Stimulated activated CD4-positive, alpha-beta T cell treated with anti-CD3 and anti-CD28 coated beads, Interleukin-2, amount 100 ng/mL, for 48 hours (primary cell): Measurements from ENCODE around the gene NFILZ.
A peak's percentile ranks its signal among the peaks of the same experiment; 100 is the strongest.
"Not testable (repeated sequence)": the region's sequence is repeated elsewhere in the genome, so short reads cannot be mapped to it uniquely, and the experiment has no call there.

Experiments used
- DNase-seq, 2 donors: peaks; one replicate each; pipeline ENCODE4 v3.0.0-alpha.2; 2020

Gene NFILZ

DNA sequence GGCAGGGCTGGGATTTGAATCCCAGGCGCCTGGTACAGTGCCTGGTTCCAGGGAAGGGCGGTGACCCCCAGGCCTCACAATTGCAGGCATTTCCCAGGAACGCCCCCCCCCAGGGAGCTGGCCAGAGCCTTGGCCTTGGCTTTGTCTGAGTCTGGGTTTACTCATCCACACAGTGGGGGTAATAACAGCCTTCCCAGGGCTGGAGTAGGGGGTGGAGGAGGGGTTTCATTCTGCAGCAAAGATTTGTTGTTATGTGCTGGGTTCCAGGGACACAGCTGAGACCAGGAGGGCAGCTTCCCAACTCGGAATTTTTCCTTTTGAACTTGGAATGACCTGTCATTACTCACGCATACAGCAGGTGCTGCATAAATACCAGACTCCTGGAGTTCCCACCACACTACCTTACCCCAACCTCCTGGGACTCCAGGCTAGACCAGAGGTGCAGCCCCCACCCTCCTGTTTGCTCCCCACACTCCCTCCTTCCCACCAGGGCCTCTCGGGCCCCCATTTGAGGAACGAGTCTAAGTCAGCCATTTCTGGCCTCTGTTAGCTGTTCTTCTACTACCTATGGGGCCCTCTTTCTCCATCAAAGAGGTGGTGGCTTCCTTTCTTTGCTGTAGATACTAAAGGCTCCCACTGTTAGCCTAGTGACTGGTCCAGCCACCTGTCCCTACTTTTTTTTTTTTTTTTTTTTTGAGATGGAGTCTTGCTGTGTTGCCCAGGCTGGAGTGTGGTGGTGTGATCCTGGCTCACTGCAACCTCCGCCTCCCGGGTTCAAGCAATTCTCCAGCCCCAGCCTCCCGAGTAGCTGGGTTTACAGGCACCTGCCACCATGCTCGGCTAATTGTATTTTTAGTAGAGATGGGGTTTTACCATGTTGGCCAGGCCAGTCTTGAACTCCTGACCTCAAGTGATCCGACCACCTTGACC is 18.3 kb upstream of the NFILZ start:
- DNase-seq, result no peak

DNA sequence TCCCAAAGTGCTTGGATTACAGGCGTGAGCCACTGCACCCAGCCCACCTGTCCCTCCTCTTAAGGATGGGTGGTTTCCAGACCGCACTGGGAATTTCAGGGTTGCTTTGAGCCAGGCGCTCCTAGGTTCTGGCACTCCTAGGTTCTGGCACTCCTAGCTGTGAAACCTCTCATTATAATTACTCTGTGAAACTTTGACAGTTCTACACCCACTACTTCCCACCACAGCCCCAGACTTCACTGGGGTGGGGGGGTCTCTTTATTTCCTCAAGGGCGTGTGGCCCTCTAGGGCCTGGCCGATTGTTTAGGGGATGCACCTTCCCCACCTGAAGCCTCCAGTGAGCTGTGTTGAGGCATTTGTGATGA is 17.6 kb upstream of the NFILZ start:
- no peak for DNase-seq

DNA sequence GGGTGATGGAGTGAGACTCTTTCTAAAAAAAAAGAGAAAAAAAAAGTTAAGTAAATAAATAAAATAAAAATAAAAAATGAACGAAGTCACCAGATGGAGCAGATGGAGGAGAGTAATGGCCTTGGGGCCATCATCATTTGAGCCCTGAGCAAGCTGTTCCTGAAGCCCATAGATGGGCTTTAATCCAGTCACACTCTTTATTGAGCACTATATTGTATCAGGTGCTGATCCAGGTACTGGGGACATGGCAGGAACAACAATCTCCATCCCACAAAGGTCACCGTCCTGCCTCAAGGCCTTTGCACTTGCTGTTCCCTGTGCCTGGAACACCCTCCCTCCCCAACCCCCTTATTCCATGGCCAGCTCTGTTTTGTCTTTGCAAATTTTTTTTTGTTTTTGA is 16.0 kb upstream of the NFILZ start:
- no peak for DNase-seq

DNA sequence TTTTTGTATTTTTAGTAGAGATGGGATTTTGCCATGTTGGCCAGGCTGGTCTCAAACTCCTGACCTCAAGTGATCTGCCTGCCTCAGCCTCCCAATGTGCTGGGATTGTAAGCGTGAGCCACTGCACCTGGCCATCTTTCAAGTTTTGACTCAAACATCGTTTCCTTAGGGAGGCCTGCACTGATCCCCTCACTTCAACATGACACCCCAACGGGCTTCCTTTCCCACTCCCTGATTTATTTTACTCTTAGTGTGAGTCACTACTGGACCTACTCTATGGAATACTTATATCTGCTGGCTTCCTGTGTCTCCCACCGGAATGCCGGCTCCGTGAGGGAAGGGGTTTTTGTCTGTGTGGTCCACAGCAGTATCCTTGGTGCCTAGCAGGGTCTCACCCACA is 15.4 kb upstream of the NFILZ start:
- no peak for DNase-seq

DNA sequence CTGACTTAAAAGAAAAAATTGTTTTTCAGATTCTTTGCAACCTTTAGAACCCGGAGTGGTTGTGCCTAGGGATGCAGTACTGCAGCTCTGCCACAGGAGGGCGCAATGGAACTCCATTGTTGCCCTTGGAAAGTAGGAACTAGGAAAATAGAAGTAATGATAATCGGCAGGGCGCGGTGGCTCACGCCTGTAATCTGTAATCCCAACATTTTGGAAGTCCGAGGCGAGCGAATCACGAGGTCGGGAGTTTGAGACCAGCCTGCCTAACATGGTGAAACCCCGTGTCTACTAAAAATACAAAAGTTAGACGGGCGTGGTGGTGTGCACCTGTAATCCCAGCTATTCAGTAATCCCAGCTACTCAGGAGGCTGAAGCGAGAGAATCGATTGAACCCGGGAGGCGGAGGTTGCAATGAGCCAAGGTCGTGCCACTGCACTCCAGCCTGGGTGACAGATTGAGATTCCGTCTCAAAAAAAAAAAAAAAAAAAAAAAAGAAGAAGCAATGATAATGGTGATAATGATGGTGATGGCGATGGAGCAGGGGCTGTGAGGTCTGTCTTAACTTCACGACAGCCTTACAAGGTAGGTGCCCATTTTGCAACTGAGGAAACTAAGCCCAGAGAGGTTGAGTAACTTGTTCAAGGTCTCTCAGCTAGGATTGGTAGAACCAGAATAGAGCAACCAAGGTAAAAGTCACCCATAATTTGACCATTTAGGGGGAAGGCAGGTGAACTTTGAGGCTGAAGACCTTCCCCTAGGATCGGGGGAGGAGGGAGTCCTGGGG is 14.4 kb upstream of the NFILZ start:
- peak; percentile 52 to 58 for DNase-seq

DNA sequence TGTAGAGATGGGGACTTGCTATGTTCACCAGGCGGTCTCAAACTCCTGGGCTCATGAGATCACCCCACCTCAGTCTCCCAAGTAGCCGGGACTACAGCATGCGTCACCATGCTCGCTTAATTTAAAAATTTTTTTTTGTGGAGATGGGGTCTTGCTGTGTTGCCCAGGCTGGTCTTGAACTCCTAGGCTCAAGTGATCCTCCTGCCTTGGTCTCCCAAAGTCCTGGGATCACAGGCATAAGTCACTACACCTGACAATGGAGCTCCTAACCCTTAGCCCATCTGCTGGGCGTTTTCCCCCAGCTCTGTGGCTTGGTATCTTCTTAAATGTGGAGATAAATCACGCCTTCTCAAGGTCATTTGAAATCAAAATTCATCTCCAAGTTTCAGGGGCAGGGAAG is 13.6 kb upstream of the NFILZ start:
- no peak for DNase-seq

DNA sequence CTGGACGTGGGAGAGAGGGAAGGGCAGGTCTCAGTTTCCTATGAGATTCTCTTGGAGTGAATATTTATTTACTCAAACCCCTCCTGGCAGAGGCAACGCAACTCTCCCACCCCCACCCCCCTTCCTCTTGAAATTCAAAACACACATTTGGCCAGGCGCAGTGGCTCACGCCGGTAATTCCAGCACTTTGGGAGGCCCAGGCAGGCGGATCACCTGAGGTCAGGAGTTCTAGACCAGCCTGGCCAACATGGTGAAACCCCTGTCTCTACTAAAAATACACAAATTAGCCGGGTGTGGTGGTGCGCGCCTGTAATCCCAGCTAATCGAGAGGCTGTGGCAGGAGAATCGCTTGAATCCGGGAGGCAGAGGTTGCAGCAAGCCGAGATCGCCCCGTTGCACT is 13.1 kb upstream of the NFILZ start:
- DNase-seq, result not testable (repeated sequence)

DNA sequence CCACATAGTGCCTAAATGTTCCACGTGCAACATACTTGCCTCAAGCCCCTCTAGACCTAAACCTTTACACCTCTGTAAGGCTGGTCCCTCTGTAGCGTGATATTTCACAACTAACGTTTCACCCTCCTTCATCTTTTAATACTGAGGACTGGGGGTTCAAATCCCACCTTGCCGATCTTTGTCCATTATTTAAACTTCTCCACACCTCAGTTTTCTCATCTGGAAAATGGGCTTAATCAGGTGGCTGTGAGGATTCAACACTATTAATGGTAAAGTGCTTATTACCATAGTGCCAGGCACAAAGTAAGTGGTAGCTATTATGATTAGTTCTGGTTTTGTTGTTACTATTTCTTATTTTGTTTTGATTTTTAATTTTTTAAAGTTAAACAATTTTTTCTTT is 12.4 kb upstream of the NFILZ start:
- DNase-seq, result no peak

DNA sequence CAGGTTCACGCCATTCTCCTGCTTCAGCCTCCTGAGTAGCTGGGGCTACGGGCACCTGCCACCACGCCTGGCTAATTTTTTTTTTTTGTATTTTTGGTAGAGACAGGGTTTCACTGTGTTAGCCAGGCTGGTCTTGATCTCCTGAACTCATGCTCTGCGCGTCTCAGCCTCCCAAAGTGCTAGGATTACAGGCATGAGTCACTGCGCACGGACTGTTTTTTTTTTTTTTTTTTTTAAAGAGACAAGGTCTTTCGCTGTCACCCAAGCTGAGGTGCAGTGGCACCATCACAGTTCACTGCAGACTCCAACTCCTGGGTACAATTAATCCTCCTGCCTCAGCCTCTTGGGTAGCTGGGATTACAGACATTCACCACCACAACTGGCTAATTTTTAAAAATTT is 11.7 kb upstream of the NFILZ start:
- no peak for DNase-seq

DNA sequence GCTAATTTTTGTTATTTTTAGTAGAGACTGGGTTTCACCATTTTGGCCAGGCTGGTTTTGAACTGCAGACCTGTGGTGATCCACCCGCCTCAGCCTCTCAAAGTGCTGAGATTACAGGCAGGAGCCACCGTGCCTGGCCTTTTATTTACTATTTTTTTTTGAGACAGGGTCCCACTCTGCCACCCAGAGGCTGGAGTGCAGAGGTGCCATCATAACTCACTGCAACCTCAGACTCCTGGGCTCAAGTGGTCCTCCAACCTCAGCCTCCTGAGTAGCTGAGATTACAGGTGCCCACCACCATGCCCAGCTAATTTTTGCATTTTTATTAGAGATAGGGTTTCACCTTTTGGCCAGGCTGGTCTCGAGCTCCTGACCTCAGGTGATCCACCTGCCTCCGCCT is 7.5 kb upstream of the NFILZ start:
- DNase-seq, result not testable (repeated sequence)

DNA sequence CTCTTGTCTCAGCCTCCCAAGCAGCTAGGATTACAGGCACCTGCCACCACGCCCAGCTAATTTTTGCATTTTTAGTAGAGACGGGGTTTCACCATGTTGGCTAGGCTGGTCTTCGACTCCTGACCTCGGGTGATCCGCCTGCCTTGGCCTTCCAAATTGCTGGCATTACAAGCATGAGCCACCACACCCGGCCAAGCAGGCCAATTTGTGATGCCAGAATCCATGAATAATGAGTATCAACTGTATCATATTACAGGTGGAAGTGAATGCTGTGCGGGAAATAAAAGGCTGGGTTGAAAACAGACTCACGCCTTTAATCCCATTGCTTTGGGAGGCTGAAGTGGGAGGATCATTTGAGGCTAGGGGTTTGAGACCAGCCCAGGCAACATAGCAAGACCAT is 3.6 kb upstream of the NFILZ start:
- DNase-seq, result no peak

DNA sequence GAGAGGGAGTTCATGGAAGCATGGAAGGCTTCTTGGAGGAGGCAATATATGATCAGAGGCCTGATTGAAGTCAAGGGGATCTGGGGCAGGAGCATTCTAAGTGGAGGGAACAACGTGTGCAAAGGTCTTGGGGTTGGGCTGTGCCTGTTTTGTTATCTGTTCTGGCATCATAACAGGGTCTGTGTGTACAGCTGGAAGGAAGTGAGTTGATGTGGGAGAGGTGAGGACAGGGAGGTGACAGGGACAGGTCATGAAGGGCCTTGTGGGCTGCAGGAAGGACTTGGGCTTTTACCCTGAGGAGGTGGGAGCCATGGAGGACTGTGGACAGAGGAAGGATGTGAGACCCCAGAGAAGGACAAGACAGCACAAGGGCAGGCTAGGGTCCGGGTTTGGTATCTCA is 1.2 kb upstream of the NFILZ start:
- no peak for DNase-seq

DNA sequence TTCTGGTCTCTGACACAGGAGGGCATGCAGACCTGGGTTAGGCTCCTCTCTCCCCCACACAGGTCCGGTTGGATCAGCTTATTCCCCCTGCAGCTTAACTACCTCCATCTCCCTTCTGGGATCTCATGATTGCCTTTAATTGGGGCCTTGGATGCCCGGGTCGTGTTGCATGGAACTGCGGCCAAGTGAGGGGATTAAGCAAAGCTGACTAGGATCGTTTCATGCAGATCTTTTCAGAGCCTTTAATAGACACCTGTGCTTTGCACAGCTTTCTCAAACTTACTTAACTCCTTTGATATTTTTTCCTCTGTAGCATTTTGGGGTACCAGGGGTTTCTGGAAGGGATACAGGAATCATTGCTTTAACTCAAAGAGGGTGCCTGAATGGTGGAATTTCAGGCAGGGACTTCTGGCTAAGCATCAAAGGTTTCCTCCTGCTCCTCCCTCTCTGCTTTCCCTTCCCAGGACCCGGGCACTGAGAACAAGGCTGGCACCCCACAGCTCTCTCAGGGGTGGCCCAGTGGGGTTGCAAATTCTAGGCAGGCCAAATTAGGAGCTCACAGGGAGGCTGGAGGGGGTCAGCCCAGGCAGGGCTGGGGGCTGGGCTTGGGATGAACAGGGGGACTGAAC is 477 bp downstream of the NFILZ start:
- no peak for DNase-seq

DNA sequence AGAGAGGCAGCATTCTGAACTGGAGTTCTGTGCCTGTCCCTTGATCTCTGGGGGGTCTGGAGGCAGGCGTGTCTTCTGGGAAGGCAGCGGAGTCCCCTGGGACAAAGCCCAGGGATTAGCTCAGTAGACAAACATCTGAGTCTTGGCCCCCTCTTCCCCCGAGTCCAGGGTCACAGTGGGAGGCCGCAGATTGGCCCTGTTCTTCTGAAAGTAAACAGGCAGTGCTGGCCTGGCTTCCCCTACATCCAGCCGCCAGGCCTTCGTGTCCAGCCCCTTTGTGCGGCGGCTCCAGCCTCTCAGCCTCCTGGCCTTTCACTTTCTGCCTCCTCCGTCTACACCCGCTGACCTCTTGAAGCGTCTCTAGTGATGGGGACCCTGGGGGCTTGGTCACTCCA is 989 bp downstream of the NFILZ start:
- no peak for DNase-seq

DNA sequence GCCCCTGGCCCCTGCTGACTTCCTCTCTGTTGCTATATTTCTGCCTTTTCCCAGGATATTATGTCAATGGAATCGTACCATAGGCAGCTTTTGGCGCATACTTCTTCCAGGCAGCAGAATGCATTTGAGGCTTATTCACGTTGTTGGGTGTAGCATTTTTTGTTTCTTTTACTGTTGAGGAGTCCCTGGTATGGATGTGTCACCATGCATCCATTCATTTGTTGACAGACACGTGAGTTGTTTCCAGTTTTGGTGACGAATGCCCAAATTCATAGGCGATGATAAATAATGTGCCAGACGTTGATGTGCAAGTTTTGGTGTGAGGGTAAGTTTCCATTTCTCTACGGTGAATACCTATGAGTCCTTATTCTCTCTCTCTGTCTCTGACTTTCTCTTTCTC is 5.0 kb downstream of the NFILZ start:
- DNase-seq, result no peak

DNA sequence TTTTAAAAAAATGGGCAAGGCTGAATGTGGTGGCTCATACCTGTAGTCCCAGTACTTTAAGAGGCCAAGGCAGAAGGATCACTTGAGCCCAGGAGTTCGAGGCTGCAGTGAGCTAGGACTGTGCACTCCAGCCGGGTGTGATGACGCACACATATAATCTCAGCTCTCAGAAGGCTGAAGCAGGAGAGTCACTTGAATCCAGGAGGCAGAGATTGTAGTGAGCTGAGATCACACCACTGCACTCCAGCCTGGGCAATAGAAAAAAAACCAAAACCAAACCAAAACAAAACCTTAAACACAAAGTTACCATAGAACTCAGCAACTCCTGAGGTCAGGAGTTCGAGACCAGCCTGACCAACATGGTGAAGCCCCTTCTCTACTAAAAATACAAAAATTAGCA is 6.6 kb downstream of the NFILZ start:
- not testable (repeated sequence) for DNase-seq

DNA sequence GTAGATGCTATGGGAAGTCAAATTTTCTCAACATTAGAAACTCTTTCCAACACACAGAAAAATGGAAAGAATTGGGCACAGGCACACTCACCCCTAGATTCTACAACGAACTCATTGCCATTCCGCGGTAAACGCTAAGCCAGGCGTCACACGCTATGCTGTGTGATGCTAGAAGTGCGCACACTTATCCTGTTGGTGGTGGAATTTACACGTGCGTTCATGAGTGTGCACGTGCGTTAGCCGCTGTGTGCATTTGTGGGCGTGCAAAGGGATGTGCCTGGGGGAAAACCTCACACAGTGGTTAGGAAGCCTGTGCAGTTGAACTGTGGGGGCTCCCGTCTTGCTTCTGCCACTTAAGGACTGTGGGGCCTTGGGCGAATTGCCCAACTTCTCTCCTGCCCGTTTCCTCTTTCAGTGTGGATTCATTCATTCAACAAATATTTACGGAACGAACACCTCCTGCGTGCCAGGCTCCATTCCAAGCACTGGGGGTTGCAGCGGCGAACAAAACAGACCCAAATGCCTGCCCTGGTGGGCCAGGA is 7.7 kb downstream of the NFILZ start:
- no peak for DNase-seq

DNA sequence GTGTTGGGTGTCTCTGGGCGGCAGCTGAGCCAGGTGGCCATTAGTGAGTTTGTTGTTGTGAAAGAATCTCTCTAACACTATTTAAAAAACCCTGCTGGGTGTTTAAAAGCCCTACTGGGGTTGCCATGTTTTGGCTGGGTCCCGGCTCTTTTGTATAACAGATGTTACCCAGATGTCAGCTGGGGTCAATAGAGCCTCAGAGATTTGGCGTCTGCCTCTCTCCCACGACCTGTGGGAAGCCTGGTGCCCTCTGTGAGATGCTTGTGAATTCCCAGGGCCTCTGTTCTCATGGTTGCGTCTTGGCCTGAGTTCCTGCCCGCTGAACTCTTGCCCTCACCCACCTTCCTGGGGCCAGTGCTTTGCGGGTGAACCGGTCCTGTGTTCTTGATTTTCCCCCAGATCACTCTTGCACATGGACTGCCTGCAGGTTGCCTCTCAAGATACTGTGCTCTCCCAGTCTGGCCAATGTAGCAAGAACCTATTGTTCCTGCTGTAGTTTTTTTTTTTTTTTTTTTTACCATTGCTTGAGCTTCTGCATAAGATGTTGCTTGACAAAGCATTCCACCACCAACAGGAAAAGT is 9.5 kb downstream of the NFILZ start:
- DNase-seq, result no peak

DNA sequence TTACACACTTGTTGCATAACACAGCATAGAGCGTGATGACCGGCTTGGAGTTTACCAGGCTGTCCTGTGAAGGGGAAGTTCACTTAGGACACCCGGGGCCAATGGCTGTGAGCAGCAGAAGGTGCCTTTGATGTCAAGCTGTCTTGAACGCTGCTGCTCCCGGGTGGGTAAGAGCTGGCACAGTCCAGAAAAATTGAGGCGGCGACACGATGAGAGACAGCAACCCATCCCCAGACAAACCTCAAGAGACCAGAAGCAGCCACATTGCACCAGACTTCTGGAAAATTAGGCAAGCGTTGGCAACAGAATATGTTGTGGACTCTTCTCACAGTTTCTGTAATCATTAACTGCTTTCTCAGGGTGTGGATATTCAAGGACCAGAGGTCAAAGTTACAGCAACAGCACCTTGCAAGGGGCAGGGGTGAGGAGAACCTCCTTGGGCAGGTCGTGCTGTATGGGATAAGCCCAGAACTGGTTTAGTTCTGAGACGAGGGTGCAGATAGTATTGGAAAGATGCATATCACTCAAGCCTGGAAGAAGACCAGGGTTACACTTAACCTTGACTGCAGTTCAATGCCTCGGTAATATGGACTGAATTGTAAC is 10.1 kb downstream of the NFILZ start:
- DNase-seq, result no peak

DNA sequence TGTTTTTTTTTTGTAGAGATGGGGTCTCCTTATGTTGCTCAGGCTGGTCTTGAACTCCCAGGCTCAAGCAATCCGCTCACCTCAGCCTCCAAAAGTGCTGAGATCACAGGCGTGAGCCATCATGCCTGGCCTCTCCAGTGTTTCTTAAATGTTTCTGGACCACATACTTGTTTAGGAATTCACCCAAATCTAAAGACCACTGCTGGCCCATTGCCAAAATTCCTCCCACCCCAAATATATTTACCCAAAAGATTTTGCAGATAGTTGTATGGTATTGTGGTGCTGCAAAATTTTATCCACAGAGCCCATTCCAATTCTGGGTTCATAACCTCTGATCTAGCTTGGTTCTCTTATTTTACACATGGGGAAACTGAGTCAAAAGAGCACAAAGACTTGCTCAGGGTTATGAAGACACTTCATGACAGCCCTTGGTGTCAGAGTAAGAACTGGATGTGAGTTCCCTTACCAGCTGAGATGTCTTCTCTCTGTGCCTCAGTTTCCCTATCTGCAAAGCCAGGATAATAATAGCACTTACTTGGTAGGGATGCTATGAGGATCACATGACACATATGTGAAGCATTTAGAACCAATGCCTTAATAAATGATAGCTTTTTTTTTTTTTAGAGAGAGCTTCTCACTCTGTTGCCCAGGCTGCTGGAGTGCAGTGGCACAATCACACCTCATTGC is 10.9 kb downstream of the NFILZ start:
- no peak for DNase-seq

DNA sequence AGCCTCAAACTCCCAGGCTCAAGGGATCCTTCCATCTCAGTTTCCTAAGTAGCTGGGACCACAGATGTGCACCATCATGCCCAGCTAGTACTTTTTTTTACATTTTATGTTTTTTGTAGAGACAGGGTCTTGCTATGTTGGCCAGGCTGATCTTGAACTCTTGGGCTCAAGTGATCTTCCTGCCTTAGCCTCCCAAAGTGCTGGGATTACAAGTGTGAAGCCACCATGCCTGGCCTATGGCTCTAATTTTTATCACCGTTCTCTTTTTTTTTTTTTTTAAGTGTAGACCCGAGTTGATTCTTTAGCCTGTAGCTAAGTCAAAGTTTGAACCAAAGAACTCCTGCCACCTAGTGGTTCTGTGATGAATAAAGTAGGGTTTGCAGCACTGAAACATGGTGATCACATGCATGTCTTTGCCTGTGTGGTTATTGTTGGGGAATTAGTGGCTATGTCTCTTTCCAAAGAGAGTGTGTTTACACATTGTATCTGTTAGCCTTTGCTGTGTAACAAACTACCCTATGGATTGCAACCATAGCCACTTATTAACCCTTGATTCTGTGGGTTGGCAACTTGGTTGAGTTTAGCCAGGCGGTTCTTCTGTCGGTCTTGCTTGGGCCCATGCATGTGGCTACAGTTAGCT is 11.6 kb downstream of the NFILZ start:
- DNase-seq, result no peak

DNA sequence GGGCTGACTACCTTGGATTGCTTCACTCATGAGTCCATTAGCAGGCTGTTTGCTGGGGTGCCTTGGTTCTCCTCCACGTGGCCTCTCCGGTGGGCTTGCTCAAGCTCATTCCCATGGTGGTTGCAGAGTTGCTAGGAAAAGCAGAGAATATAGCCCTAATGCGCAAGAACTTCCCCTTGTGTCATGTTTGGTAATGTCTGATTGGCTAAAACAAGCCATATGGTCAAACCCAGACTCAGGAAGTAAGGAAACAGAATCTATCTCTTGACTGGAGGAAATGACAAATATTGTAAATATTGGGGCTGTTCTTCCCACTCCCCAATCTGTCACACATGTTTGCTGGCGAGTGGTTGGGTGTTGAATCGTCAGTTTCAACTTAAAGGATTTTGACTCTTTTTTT is 12.1 kb downstream of the NFILZ start:
- no peak for DNase-seq
